ENCODE results near the gene TMEM131.

DNA sequence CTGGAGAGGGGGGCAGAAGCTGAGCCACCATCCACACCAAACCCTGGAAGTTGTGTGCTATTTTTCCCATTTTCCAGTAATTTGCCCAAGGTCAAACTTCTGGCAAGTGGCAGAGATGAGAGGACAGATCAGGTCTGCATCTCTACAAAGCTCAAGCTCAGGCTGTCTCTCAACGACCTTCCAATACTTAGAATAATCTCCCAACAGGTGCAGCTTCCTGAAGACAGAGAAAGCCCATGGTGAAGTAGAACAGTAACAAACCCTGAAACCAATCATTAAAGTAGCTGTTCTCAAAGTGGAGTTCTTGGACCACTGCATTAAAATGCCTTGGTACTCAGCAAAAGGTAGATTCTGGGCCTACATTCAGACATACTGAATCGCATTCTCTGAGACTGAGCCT is 37.6 kb downstream of the TMEM131 start:
- TF ChIP-seq, protein P1, sequence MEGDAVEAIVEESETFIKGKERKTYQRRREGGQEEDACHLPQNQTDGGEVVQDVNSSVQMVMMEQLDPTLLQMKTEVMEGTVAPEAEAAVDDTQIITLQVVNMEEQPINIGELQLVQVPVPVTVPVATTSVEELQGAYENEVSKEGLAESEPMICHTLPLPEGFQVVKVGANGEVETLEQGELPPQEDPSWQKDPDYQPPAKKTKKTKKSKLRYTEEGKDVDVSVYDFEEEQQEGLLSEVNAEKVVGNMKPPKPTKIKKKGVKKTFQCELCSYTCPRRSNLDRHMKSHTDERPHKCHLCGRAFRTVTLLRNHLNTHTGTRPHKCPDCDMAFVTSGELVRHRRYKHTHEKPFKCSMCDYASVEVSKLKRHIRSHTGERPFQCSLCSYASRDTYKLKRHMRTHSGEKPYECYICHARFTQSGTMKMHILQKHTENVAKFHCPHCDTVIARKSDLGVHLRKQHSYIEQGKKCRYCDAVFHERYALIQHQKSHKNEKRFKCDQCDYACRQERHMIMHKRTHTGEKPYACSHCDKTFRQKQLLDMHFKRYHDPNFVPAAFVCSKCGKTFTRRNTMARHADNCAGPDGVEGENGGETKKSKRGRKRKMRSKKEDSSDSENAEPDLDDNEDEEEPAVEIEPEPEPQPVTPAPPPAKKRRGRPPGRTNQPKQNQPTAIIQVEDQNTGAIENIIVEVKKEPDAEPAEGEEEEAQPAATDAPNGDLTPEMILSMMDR (IDR thresholded peaks at IDR 0.05; ENCODE audit: borderline replicate concordance, extremely low read depth, low read length, poor library complexity, severe bottlenecking) = no peak
- no peak for TF ChIP-seq EZH2 (IDR thresholded peaks at IDR 0.05; ENCODE audit: borderline replicate concordance, low read depth, low read length, severe bottlenecking)

Measured in DND-41 (cell line).